ENCODE data around the gene DCTN2.

Gene DCTN2

GRCh38 chr12:57523706-57524614, 23.0 kb downstream of the DCTN2 start:
- peaks cover 0 to 2% (median 0%) of the 10 kb centered on the region in 3 experiments for H3K27me3 ChIP-seq (ENCODE audit: control insufficient read depth in 3 of 3, insufficient read depth in 3 of 3, low read depth in 1 of 3, low read length in 3 of 3)
- no peak overlapping the region for H3K23ac ChIP-seq (ENCODE audit: low read depth, low read length, poor library complexity)
- H4K8ac ChIP-seq (ENCODE audit: low read depth, low read length): no peak overlapping the region
- peak overlapping the region; percentile 67 to 79 for H3K4me3 ChIP-seq (ENCODE audit: low read length in 2 of 2)
- H3K36me3 ChIP-seq (replicated peaks in 1 of 2; ENCODE audit: control insufficient read depth in 2 of 2, insufficient read depth in 2 of 2, low read length in 2 of 2): peaks cover 16 to 57% of the 10 kb centered on the region in 2 donors
- H3K14ac ChIP-seq (ENCODE audit: low read length): no peak overlapping the region
- peak overlapping the region; percentile 94 for H3K9ac ChIP-seq (ENCODE audit: low read depth, low read length, poor library complexity)
- H3K4me1 ChIP-seq (ENCODE audit: control insufficient read depth in 2 of 2, insufficient read depth in 1 of 2, low read depth in 1 of 2, low read length in 2 of 2): peaks cover 25 to 30% of the 10 kb centered on the region in 2 donors
- H2BK15ac ChIP-seq (ENCODE audit: low read length): no peak overlapping the region
- no peak overlapping the region for H2BK120ac ChIP-seq (ENCODE audit: low read depth, low read length)
- H3K9me3 ChIP-seq (replicated peaks in 1 of 2; ENCODE audit: control insufficient read depth in 2 of 2, insufficient read depth in 1 of 2, low read depth in 1 of 2, low read length in 2 of 2): no peaks in the 10 kb centered on the region
- H3K4me2 ChIP-seq (ENCODE audit: insufficient read depth, low read length, poor library complexity, severe bottlenecking): peak overlapping the region; percentile 85
- no peak overlapping the region for H2BK12ac ChIP-seq (ENCODE audit: low read length)
- H3K79me1 ChIP-seq (ENCODE audit: low read depth, low read length): peaks cover 3% of the 10 kb centered on the region
- H2BK5ac ChIP-seq (ENCODE audit: low read length): peak overlapping the region; percentile 27
- H2AFZ ChIP-seq (ENCODE audit: low read length): no peak overlapping the region
- DNase-seq (ENCODE audit: low spot score): no peak
- H3K27ac ChIP-seq (replicated peaks; ENCODE audit: low read length): peak overlapping the region; percentile 94
- H3K4ac ChIP-seq (ENCODE audit: low read length): no peak overlapping the region
- H4K91ac ChIP-seq (ENCODE audit: low read depth, low read length, poor library complexity): no peak overlapping the region
- H3K18ac ChIP-seq (ENCODE audit: low read length): no peak overlapping the region
- WGBS, 2 donors (ENCODE audit: extremely low coverage in 2 of 2, insufficient read length in 2 of 2, insufficient replicate concordance in 1 of 2): no CpG with 5 or more reads among the region's 14 CpGs
- no peak overlapping the region for H2AK5ac ChIP-seq (ENCODE audit: low read depth, low read length)

GRCh38 chr12:57522887-57523705, 23.9 kb downstream of the DCTN2 start:
- Histone ChIP-seq H3K4me2 (ENCODE audit: insufficient read depth, low read length, poor library complexity, severe bottlenecking) (peak overlapping the region; percentile 85), H3K36me3 (replicated peaks in 1 of 2; ENCODE audit: control insufficient read depth in 2 of 2, insufficient read depth in 2 of 2, low read length in 2 of 2) (peaks cover 14 to 56% of the 10 kb centered on the region in 2 donors), H2BK12ac (ENCODE audit: low read length) (no peak overlapping the region), H3K27me3 (ENCODE audit: control insufficient read depth in 3 of 3, insufficient read depth in 3 of 3, low read depth in 1 of 3, low read length in 3 of 3) (peaks cover 0 to 2% (median 0%) of the 10 kb centered on the region in 3 experiments), H3K79me1 (ENCODE audit: low read depth, low read length) (peaks cover 3% of the 10 kb centered on the region), H3K18ac (ENCODE audit: low read length) (peak overlapping the region; percentile 94), H4K8ac (ENCODE audit: low read depth, low read length) (no peak overlapping the region), H3K27ac (replicated peaks; ENCODE audit: low read length) (peak overlapping the region; percentile 94), H2AK5ac (ENCODE audit: low read depth, low read length) (peak overlapping the region; percentile 58), H3K4ac (ENCODE audit: low read length) (no peak overlapping the region), H2BK120ac (ENCODE audit: low read depth, low read length) (no peak overlapping the region), H4K91ac (ENCODE audit: low read depth, low read length, poor library complexity) (no peak overlapping the region), H3K9ac (ENCODE audit: low read depth, low read length, poor library complexity) (peak overlapping the region; percentile 94), H2AFZ (ENCODE audit: low read length) (peak overlapping the region; percentile 85), H3K9me3 (replicated peaks in 1 of 2; ENCODE audit: control insufficient read depth in 2 of 2, insufficient read depth in 1 of 2, low read depth in 1 of 2, low read length in 2 of 2) (no peaks in the 10 kb centered on the region), H3K14ac (ENCODE audit: low read length) (peak overlapping the region; percentile 42), H2BK5ac (ENCODE audit: low read length) (no peak overlapping the region), H3K4me1 (ENCODE audit: control insufficient read depth in 2 of 2, insufficient read depth in 1 of 2, low read depth in 1 of 2, low read length in 2 of 2) (peaks cover 27 to 30% of the 10 kb centered on the region in 2 donors), H3K4me3 (ENCODE audit: low read length in 2 of 2) (peak overlapping the region; percentile 67 to 79), H3K23ac (ENCODE audit: low read depth, low read length, poor library complexity) (peak overlapping the region; percentile 52), H2BK15ac (ENCODE audit: low read length) (peak overlapping the region; percentile 22)
- no CpG with 5 or more reads among the region's 38 CpGs for WGBS, 2 donors (ENCODE audit: extremely low coverage in 2 of 2, insufficient read length in 2 of 2, insufficient replicate concordance in 1 of 2)
- peak; percentile 50 for DNase-seq (ENCODE audit: low spot score)

- H2AFZ ChIP-seq (ENCODE audit: low read length): peak within 1 kb of the TSS; percentile 85
- H3K27me3 ChIP-seq (ENCODE audit: control insufficient read depth in 3 of 3, insufficient read depth in 3 of 3, low read depth in 1 of 3, low read length in 3 of 3): peaks cover 0 to 2% (median 0%) of the 10 kb centered on the region in 3 experiments
- peaks cover 12 to 56% of the 10 kb centered on the region in 2 donors for H3K36me3 ChIP-seq (replicated peaks in 1 of 2; ENCODE audit: control insufficient read depth in 2 of 2, insufficient read depth in 2 of 2, low read length in 2 of 2)
- H2BK12ac ChIP-seq (ENCODE audit: low read length): no peak within 1 kb of the TSS
- peak within 1 kb of the TSS; percentile 42 for H3K14ac ChIP-seq (ENCODE audit: low read length)
- peak within 1 kb of the TSS; percentile 94 for H3K9ac ChIP-seq (ENCODE audit: low read depth, low read length, poor library complexity)
- peak within 1 kb of the TSS; percentile 0 for H4K8ac ChIP-seq (ENCODE audit: low read depth, low read length)
- peak within 1 kb of the TSS; percentile 94 for H3K27ac ChIP-seq (replicated peaks; ENCODE audit: low read length)
- H2BK120ac ChIP-seq (ENCODE audit: low read depth, low read length): no peak within 1 kb of the TSS
- H3K4me2 ChIP-seq (ENCODE audit: insufficient read depth, low read length, poor library complexity, severe bottlenecking): peak within 1 kb of the TSS; percentile 85
- peak within 1 kb of the TSS; percentile 67 to 80 for H3K4me3 ChIP-seq (ENCODE audit: low read length in 2 of 2)
- H3K23ac ChIP-seq (ENCODE audit: low read depth, low read length, poor library complexity): peak within 1 kb of the TSS; percentile 52
- H4K91ac ChIP-seq (ENCODE audit: low read depth, low read length, poor library complexity): no peak within 1 kb of the TSS
- no peaks in the 10 kb centered on the region for H3K9me3 ChIP-seq (replicated peaks in 1 of 2; ENCODE audit: control insufficient read depth in 2 of 2, insufficient read depth in 1 of 2, low read depth in 1 of 2, low read length in 2 of 2)
- no peak within 1 kb of the TSS for H3K4ac ChIP-seq (ENCODE audit: low read length)
- peaks cover 3% of the 10 kb centered on the region for H3K79me1 ChIP-seq (ENCODE audit: low read depth, low read length)
- peaks cover 27 to 30% of the 10 kb centered on the region in 2 donors for H3K4me1 ChIP-seq (ENCODE audit: control insufficient read depth in 2 of 2, insufficient read depth in 1 of 2, low read depth in 1 of 2, low read length in 2 of 2)
- peak within 1 kb of the TSS; percentile 58 for H2AK5ac ChIP-seq (ENCODE audit: low read depth, low read length)
- H2BK15ac ChIP-seq (ENCODE audit: low read length): peak within 1 kb of the TSS; percentile 22
- no CpG with 5 or more reads among the region's 57 CpGs for WGBS, 2 donors (ENCODE audit: extremely low coverage in 2 of 2, insufficient read length in 2 of 2, insufficient replicate concordance in 1 of 2)
- H3K18ac ChIP-seq (ENCODE audit: low read length): peak within 1 kb of the TSS; percentile 94
- DNase-seq (ENCODE audit: low spot score): peak; percentile 90
- H2BK5ac ChIP-seq (ENCODE audit: low read length): no peak within 1 kb of the TSS
Observed at GRCh38 chr12:57522011-57522886, 24.7 kb downstream of the DCTN2 start, which contains the start of gene MBD6. MBD6 (plus strand) TSS chr12:57522824; CDS start chr12:57524304, 1,480 bp downstream.

All from neuronal stem cell (in vitro differentiated cells).